GM21360 (cell line): ENCODE data around the gene KIAA0753.
"Not testable (repeated sequence)": the region's sequence is repeated elsewhere in the genome, so short reads cannot be mapped to it uniquely, and the experiment has no call there.

Experiments used
- ATAC-seq: cut with Tn5 transposase; IDR thresholded peaks from one replicate; pipeline ENCODE4 v1.9.1; 2021; ENCODE audit warnings: mild to moderate bottlenecking, moderate library complexity; ENCODE audit not compliant: unreplicated experiment

KIAA0753 gene

GRCh38 chr17:6599364-6599763, 41.1 kb downstream of the KIAA0753 start:
- no peak for ATAC-seq

- no peak for ATAC-seq
These were observed 42.8 kb downstream of the KIAA0753 start for GRCh38 chr17:6597727-6598126.

GRCh38 chr17:6596941-6597340, 43.6 kb downstream of the KIAA0753 start:
- no peak for ATAC-seq

DNA sequence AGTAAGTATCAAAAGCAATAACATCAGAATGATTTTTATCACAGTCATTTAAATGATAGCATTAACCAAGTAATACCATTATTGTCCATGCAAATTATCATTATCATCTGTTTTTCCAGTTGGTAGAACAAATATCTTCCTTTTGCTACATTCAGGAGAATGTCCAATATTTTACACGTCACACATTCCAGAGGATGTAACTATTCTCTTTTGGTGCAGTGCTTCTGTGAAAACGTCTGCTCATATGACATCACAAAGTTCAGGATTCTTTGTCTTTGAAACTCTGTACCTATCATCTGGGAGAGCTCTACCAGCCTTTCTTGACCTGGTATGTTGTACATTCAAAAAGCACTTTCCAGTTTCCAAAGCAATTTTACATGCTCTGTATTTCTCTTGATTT, 44.0 kb downstream of the KIAA0753 start:
- no peak for ATAC-seq

DNA sequence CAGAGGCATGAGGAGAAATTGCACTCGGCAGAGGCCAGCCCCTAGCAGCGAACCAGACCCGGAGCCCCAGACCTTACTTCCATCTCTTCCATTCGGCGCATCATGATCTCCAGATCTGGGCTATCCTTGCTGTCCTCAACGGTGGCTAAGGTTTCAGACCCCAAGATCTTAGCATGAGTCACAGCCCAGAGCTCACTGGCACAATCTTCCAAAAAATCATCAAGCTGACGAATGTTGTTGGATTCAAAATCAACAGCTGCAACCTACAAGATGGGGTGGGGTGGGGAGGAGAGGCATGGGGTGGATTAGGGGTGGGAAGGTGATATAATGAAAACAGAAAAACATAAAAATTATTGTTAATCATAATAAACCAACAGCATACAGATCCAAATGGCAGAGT, 44.4 kb downstream of the KIAA0753 start:
- no peak for ATAC-seq

- ATAC-seq = not testable (repeated sequence)
These were observed 47.1 kb downstream of the KIAA0753 start for GRCh38 chr17:6593371-6593770.

DNA sequence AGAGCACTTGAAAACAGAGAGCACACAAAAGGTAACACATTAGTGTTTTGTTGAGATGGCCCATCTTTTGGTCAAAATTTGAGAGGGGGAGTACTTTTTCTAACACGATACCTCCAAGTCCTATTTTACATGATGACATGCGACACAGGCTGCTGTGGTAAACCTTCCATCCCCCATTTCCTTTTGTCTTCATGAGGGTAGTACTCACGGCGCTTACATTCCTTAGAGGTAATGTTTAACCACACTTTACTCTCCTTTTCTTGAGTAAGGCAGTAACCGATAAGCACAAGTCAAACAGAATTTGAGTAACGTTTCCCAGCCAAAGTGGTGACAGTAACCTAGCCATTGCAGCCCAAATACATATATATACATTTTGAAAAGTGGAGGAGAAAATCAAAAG, 48.3 kb downstream of the KIAA0753 start:
- no peak for ATAC-seq

GRCh38 chr17:6591599-6592158, 48.8 kb downstream of the KIAA0753 start:
- ATAC-seq = no peak

DNA sequence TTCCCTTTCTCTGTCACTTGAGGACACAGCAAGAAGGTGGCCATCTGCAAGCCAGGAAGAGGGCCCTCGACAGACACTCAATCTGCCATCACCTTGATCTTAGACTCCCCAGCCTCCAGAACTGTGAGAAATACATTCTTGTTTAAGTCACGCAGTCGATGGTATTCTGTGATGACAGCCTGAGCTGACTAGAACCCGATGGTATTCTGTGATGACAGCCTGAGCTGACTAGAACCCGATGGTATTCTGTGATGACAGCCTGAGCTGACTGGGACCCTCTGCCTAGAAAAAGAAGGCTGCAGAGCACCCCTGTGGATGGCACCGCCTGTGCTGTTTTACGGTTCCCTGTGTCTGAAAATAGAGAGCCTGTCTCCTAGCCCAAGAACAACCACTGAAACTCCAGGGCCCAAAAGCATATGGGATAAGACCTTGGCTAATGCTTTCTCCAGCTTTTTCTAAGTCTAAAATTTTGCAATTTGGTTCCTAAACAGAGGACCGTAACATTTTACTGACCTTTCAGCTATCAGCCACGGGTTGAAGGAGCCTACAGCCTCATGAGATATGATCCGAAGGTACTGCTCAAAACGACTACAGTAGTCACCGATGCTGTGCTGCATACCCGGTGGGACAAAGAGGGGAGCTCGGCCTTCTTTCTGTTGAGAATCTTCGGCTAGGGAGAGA, 51.1 kb downstream of the KIAA0753 start:
- ATAC-seq = no peak

GRCh38 chr17:6588165-6588564, 52.3 kb downstream of the KIAA0753 start:
- no peak for ATAC-seq

DNA sequence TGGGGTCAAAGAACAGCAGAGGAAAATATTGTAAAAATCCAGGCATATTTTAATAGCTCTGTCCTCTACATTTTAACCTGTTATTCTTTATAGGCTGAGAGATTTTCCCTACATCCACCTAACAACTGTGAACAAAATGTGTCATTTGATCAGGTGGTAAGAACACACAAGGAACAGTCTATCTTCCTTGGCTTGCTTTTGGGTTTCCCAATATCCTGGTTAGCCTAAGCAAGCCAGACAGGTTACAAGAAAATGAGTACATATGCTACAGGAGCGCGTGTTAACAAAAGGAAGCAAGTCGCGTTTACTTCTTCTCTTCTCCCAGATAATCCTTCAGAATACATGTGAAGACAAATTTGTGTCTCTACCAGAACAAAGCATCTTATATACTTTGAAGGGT, 53.2 kb downstream of the KIAA0753 start:
- ATAC-seq = no peak

DNA sequence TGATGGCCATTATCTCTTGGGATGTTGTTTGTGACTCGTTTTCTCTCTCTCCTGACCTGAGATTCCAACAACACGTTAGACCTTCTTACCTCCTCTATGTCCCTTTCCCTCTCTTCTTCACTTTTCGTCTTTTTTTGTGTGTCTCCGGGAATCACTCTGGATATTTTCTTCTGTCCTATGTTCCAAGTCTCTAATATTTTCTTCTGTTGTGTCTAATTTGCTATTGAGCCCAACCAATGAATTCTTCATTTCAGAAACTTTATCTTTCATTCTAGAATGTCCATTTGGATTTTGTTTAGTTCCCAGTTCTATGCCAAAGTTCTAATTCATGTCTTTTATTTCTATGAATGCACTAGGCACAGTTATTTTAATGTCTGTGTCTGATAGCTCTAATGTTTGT, 57.1 kb downstream of the KIAA0753 start:
- ATAC-seq = no peak

GRCh38 chr17:6580625-6581024, 59.9 kb downstream of the KIAA0753 start:
- no peak for ATAC-seq

GRCh38 chr17:6578491-6578890, 62.0 kb downstream of the KIAA0753 start:
- ATAC-seq = no peak

GRCh38 chr17:6577686-6578263, 62.7 kb downstream of the KIAA0753 start:
- ATAC-seq = no peak

DNA sequence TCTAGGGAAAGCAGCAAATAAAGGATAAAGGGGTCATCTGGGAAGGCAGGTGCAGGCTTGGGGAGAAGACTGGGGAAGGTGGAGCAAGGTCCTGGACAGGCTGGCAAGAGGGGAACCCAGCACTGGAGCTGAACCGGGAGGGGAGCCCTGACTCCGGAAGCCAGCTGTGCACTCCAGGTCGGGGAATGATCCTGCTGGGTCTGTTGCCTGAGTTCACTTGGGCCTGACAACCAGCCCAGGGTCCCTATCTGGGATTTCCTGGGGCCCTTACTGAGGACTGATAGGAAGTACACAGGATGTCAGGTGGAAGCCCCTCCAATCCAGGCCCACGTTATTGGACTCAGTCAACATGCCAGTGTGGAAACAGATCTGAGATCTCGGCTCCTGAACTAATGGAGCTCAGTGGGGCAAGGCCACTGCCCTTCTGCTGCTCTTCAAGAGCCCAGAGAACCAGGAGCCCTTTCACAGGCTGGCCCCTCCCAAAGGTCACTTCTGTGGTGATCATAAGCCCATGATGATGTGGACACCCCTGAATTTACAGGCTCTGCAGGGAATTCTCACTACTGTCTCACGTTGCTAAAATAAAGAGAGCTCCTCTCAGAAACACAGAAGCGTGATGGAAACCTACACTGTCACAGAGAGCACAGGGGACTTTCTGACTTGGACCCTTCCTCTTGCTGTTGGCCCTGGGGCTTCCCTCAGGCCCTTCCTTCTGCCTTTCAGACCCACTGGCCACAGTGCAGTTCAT, 64.3 kb downstream of the KIAA0753 start:
- ATAC-seq = no peak

- no peak for ATAC-seq
These were observed 64.9 kb downstream of the KIAA0753 start for GRCh38 chr17:6575596-6575988.

GRCh38 chr17:6574687-6575595, 65.6 kb downstream of the KIAA0753 start:
- peak; percentile 49 for ATAC-seq

- no peak for ATAC-seq
These were observed 66.4 kb downstream of the KIAA0753 start for GRCh38 chr17:6573982-6574686.

DNA sequence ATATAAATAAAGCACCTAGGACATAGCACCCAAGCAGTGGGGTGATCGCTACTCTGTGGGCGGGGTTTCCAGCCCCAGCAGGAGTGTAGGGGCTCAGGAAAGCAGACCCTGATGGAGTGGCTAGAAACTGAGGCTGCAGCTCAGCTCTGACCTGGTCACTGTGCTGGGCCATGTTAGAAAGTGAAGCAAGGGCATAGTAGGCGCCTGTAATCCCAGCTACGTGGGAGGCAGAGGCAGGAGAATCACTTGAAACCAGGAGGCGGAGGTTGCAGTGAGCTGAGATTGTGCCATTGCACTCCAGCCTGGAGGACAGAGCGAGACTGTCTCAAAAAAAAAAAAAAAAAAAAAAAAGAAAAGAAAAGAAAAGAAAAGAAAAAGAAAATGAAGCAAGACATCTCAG, 67.0 kb downstream of the KIAA0753 start:
- ATAC-seq = not testable (repeated sequence)
